ENCODE measurements around the gene MRPL36.

The MRPL36 gene

GRCh38 chr5:1749346-1750124, 50.1 kb downstream of the MRPL36 start:
- no peak for DNase-seq (ENCODE audit: low read depth)

GRCh38 chr5:1748845-1749244, 50.8 kb downstream of the MRPL36 start:
- no peak for DNase-seq (ENCODE audit: low read depth)

All from activated T-helper 9 cell treated with anti-CD3 and anti-CD28 coated beads, Interleukin-2, amount 50 U/mL, for 16 hours (primary cell).